ENCODE results near the gene CACNA1B.

GRCh38 chr9:138025908-138026307 is 148.3 kb downstream of the CACNA1B start:
- TF ChIP-seq CTCF (IDR thresholded peaks at IDR 0.05) (no peak), EP300 (IDR thresholded peaks at IDR 0.05) (no peak), POLR2A (IDR thresholded peaks at IDR 0.05) (no peak)

Measured in sigmoid colon (tissue), 4 donors.